K562 (cell line): Measurements from ENCODE around the gene SKAP1. TPM values are rescaled to one million over a fixed set of nuclear protein-coding genes. Genes with fewer than 3 reads are reported as not detected.

Experiments used
- BMI1 ChIP-seq: fragments of 150-350 bp; IDR thresholded peaks from 2 replicates; pipeline ENCODE4 v1.6.1; 2014; ENCODE audit warnings: low read length
- BRD4 ChIP-seq: fragments of 200-600 bp; sonication (generic); IDR thresholded peaks from 2 replicates; pipeline ENCODE4 v1.6.1; 2017; ENCODE audit warnings: inconsistent platforms
- EHMT2 ChIP-seq: fragments of 450-650 bp; IDR thresholded peaks from 2 replicates; pipeline ENCODE4 v1.6.1; 2018; ENCODE audit warnings: antibody characterized with exemption
- HINFP ChIP-seq: fragments of 450-650 bp; conservative IDR thresholded peaks from 2 replicates; pipeline ENCODE4 v1.6.1; 2016; ENCODE audit warnings: missing genetic modification characterization, low read depth, mild to moderate bottlenecking, control low read depth, missing compliant biosample characterization
- MCM3 ChIP-seq: fragments of 450-650 bp; IDR thresholded peaks from 2 replicates; pipeline ENCODE4 v1.6.1; 2016
- RCOR1 ChIP-seq, 2 experiments: IDR thresholded peaks; 2 replicates each; pipeline ENCODE4 v1.6.1; 2012; ENCODE audit warnings: low read depth in 2 of 2, low read length in 2 of 2, borderline replicate concordance in 1 of 2, improper control_type of control experiment in 1 of 2
- RREB1 ChIP-seq: fragments of 250-450 bp; sonication (Bioruptor Pico); IDR thresholded peaks from 2 replicates; pipeline ENCODE4 v1.4.0; 2020
- SAFB2 ChIP-seq: fragments of 200-400 bp; formaldehyde crosslinking; IDR thresholded peaks from 2 replicates; pipeline ENCODE4 v1.6.1; 2018; ENCODE audit warnings: borderline replicate concordance, low read length, low read depth, moderate library complexity; ENCODE audit not compliant: severe bottlenecking
- TAL1 ChIP-seq: fragments of 450-650 bp; IDR thresholded peaks from 2 replicates; pipeline ENCODE4 v1.6.1; 2016; ENCODE audit warnings: mild to moderate bottlenecking
- TBL1XR1 ChIP-seq, 2 experiments: IDR thresholded peaks; 2 replicates each; pipeline ENCODE4 v1.6.1; 2012; ENCODE audit warnings: improper control_type of control experiment in 2 of 2, low read length in 2 of 2, mild to moderate bottlenecking in 1 of 2
- TRIM24 ChIP-seq, 2 experiments: fragments of 450-650 bp; IDR thresholded peaks; 2 replicates each; pipeline ENCODE4 v1.6.1; 2016
- YY1 ChIP-seq, 3 experiments: IDR thresholded peaks; 2 replicates each; pipeline ENCODE4 v1.6.1; 2011; ENCODE audit warnings: low read length in 2 of 3, mild to moderate bottlenecking in 2 of 3, moderate library complexity in 2 of 3, borderline replicate concordance in 1 of 3, control low read depth in 1 of 3, low read depth in 1 of 3; ENCODE audit not compliant: insufficient read depth in 3 of 3, insufficient replicate concordance in 2 of 3, control insufficient read depth in 1 of 3, insufficient read length in 1 of 3; ENCODE audit errors: extremely low read depth in 1 of 3
- ZBTB34 ChIP-seq: fragments of 250-450 bp; sonication (Bioruptor Pico); IDR thresholded peaks from 2 replicates; pipeline ENCODE4 v1.8.0; 2021; ENCODE audit warnings: mild to moderate bottlenecking, moderate library complexity
- ZKSCAN1 ChIP-seq: fragments of 150-350 bp; IDR thresholded peaks from 2 replicates; pipeline ENCODE4 v1.6.1; 2016; ENCODE audit warnings: low read depth, low read length
- ZNF717 ChIP-seq: fragments of 250-450 bp; sonication (Bioruptor Pico); IDR thresholded peaks from 2 replicates; pipeline ENCODE4 v1.5.0; 2021
- ZNF780A ChIP-seq: fragments of 250-450 bp; sonication (Bioruptor Pico); IDR thresholded peaks from 2 replicates; pipeline ENCODE4 v1.5.0; 2021; ENCODE audit warnings: mild to moderate bottlenecking
- polyA plus RNA-seq, 8 experiments: library from polyadenylated mRNA; depleted of rRNA in 4 of 8; stranded (reverse) in 5 of 8; unstranded in 3 of 8; fragments of >200 nt; fragmentation: Nextera tagmentation in 2 of 8; fragmentation: Illumina TruSeq in 1 of 8; extraction: Ambion mirVana in 2 of 8; extraction: Trizol in 1 of 8; gene quantifications; 2 replicates each; pipeline versions ENCODE4 v1.2.1 to v1.2.3, GENCODE V29; 2011 to 2014; ENCODE audit warnings: inconsistent platforms in 1 of 8, missing spikeins in 1 of 8
- total RNA-seq, 7 experiments: library from RNA; depleted of rRNA in 6 of 7; stranded (reverse); fragments of >200 nt in 6 of 7; fragmentation: Illumina TruSeq in 2 of 7; extraction: Trizol in 2 of 7; gene quantifications; 2 replicates each; pipeline versions ENCODE4 v1.2.1 to v1.2.3, GENCODE V29; 2011 to 2021; ENCODE audit warnings: low replicate concordance in 1 of 7

Gene SKAP1
- total and polyA plus RNA-seq, 9 of the 15 experiments (the other 6 are each of a cell fraction or from before 2014, with no cell fraction given) = 0.06 to 0.80 (median 0.10) TPM; not detected in 4

- no peak for TF ChIP-seq RREB1
- no peak for TF ChIP-seq ZNF717 (CRISPR knock-in tag)
- no peak for TF ChIP-seq ZKSCAN1
- TF ChIP-seq SAFB2 = no peak
- no peak for TF ChIP-seq ZNF780A
- TF ChIP-seq YY1 (IDR thresholded peaks at IDR 0.05; ENCODE audit: borderline replicate concordance in 1 of 3, control insufficient read depth in 1 of 3, extremely low read depth in 1 of 3, insufficient read depth in 3 of 3, insufficient read length in 1 of 3, insufficient replicate concordance in 2 of 3, low read depth in 1 of 3, low read length in 2 of 3) = no peak
- TF ChIP-seq TBL1XR1 (IDR thresholded peaks at IDR 0.05; ENCODE audit: low read length in 2 of 2) = no peak
- TF ChIP-seq MCM3 = no peak
- peak in 1 of 2 experiments; percentile 70; a peak in 2 of 4 replicates for TF ChIP-seq RCOR1 (IDR thresholded peaks at IDR 0.05; ENCODE audit: borderline replicate concordance in 1 of 2, low read depth in 2 of 2, low read length in 2 of 2)
- no peak for TF ChIP-seq ZBTB34 (CRISPR knock-in tag)
- TF ChIP-seq BRD4 = no peak
- TF ChIP-seq EHMT2 = no peak
- peak in 1 of 2 experiments; percentile 25; a peak in 1 of 4 replicates for TF ChIP-seq TRIM24 (IDR thresholded peaks at IDR 0.05)
- no peak for TF ChIP-seq HINFP
- TF ChIP-seq BMI1 = no peak
- peak; percentile 77 for TF ChIP-seq TAL1
Measured at GRCh38 chr17:48373130-48373830, 56.7 kb downstream of the SKAP1 start (continued).
